GM21576 (cell line): Measurements from ENCODE around the gene SERPINI2.
"Not testable (repeated sequence)": the region's sequence is repeated elsewhere in the genome, so short reads cannot be mapped to it uniquely, and the experiment has no call there.

Source experiments
- ATAC-seq: cut with Tn5 transposase; IDR thresholded peaks from one replicate; pipeline ENCODE4 v1.9.1; 2021; ENCODE audit warnings: mild to moderate bottlenecking, moderate library complexity; ENCODE audit not compliant: unreplicated experiment

Gene SERPINI2

GRCh38 chr3:167450675-167451074 lies 23.2 kb downstream of the SERPINI2 start:
- ATAC-seq = no peak

- ATAC-seq = no peak
These were observed 23.6 kb downstream of the SERPINI2 start for GRCh38 chr3:167450195-167450594.

- no peak for ATAC-seq
These were observed 28.4 kb downstream of the SERPINI2 start for GRCh38 chr3:167445491-167445890.

GRCh38 chr3:167441256-167441655 lies 32.6 kb downstream of the SERPINI2 start:
- ATAC-seq = no peak

- no peak for ATAC-seq
These were observed 36.3 kb downstream of the SERPINI2 start for GRCh38 chr3:167437428-167438139.

GRCh38 chr3:167426962-167427361 lies 46.9 kb downstream of the SERPINI2 start:
- not testable (repeated sequence) for ATAC-seq

GRCh38 chr3:167422396-167422795 lies 51.4 kb downstream of the SERPINI2 start:
- not testable (repeated sequence) for ATAC-seq

GRCh38 chr3:167409611-167410010 lies 64.2 kb downstream of the SERPINI2 start:
- ATAC-seq = no peak

- no peak for ATAC-seq
These were observed 66.9 kb downstream of the SERPINI2 start for GRCh38 chr3:167406876-167407492.

- ATAC-seq = no peak
These were observed 76.0 kb downstream of the SERPINI2 start for GRCh38 chr3:167397826-167398225.

GRCh38 chr3:167396075-167396474 lies 77.8 kb downstream of the SERPINI2 start:
- ATAC-seq = no peak

- no peak for ATAC-seq
These were observed 79.8 kb downstream of the SERPINI2 start for GRCh38 chr3:167394003-167394402.
